GM12878 (cell line): ENCODE results near the gene FOXR1. TPM values are rescaled to one million over a fixed set of nuclear protein-coding genes. Genes with fewer than 3 reads are reported as not detected.
"Not testable (repeated sequence)": the region's sequence is repeated elsewhere in the genome, so short reads cannot be mapped to it uniquely, and the experiment has no call there.

Source experiments
- ATAC-seq: fragments of 200-7000 bp; cut with Tn5 transposase; 3 replicates; pipeline ENCODE4 v1.9.1; 2020; ENCODE audit warnings: mild to moderate bottlenecking, moderate library complexity
- BruUV-seq: library from RNA; stranded (reverse); fragments of 400-500 nt; replicated peaks from 2 replicates; lab custom pipeline; 2021; lab: Mats Ljungman, UMichigan
- CTCF ChIA-PET: fragments of 300-600 bp; sonication (Branson Sonifier 250); formaldehyde crosslinking; extraction: SDS; loops from one replicate; lab custom pipeline; 2021; ENCODE audit warnings: inconsistent platforms; lab: Yijun Ruan, JAX
- POLR2A ChIA-PET: fragments of 350-600 bp; formaldehyde crosslinking; extraction: SDS; loops from one replicate; lab custom pipeline; 2021; ENCODE audit warnings: inconsistent platforms; lab: Charles Lee
- RAD21 ChIA-PET: fragments of 300-600 bp; sonication (Branson Sonifier 250); formaldehyde crosslinking; loops from one replicate; lab custom pipeline; 2023; ENCODE audit warnings: antibody characterized with exemption; ENCODE audit not compliant: unreplicated experiment; lab: Charles Lee
- SMC1A ChIA-PET: fragments of 300-600 bp; sonication (Branson Sonifier 250); formaldehyde crosslinking; loops from one replicate; lab custom pipeline; 2023; ENCODE audit not compliant: unreplicated experiment, uncharacterized antibody; lab: Charles Lee
- DNase-seq: peaks from one replicate; pipeline ENCODE4 v3.0.0-alpha.2; 2011; ENCODE audit warnings: low read depth, low spot score
- FAIRE-seq: peaks from 3 replicates; lab custom pipeline; 2011; peaks lifted over from hg19 to GRCh38; lab: Jason Lieb, UNC
- H2AFZ ChIP-seq: 2 replicates; pipeline ENCODE4 v1.6.0; 2011; ENCODE audit warnings: low read depth, low read length, control low read depth; ENCODE audit not compliant: control insufficient read depth
- H3K27ac ChIP-seq: 2 replicates; pipeline ENCODE4 v1.5.1; 2011; ENCODE audit warnings: control low read depth; ENCODE audit not compliant: control insufficient read depth, insufficient read depth
- H3K27me3 ChIP-seq, 2 experiments: replicated peaks in 1 of 2; 2 replicates each; pipeline versions ENCODE4 v1.6.0 to v1.6.1; 2011; ENCODE audit warnings: low read length in 1 of 2; ENCODE audit not compliant: control insufficient read depth in 2 of 2, insufficient read depth in 2 of 2
- H3K36me3 ChIP-seq, 2 experiments: 2 replicates each; pipeline ENCODE4 v1.5.1; 2011; ENCODE audit warnings: low read length in 1 of 2; ENCODE audit not compliant: control insufficient read depth in 2 of 2, insufficient read depth in 2 of 2
- H3K4me1 ChIP-seq: 2 replicates; pipeline ENCODE4 v1.6.1; 2011; ENCODE audit warnings: mild to moderate bottlenecking, low read length, moderate library complexity, mixed read lengths; ENCODE audit not compliant: control insufficient read depth, insufficient read depth
- H3K4me2 ChIP-seq: 2 replicates; pipeline ENCODE4 v1.6.0; 2011; ENCODE audit warnings: control low read depth; ENCODE audit not compliant: control insufficient read depth, insufficient read depth
- H3K4me3 ChIP-seq: fragments of 200-600 bp; sonication (generic); 2 replicates; pipeline ENCODE4 v1.5.1; 2016
- H3K79me2 ChIP-seq: 2 replicates; pipeline ENCODE4 v1.6.0; 2011; ENCODE audit warnings: low read length; ENCODE audit not compliant: control insufficient read depth, insufficient read depth
- H3K9ac ChIP-seq: 2 replicates; pipeline ENCODE4 v1.8.0; 2011; ENCODE audit warnings: low read length, control low read depth, mixed read lengths; ENCODE audit not compliant: control insufficient read depth, insufficient read depth
- H3K9me3 ChIP-seq: replicated peaks from 3 replicates; pipeline ENCODE4 v1.5.1; 2011; ENCODE audit warnings: mild to moderate bottlenecking, low read length; ENCODE audit not compliant: control insufficient read depth, insufficient read depth
- H4K20me1 ChIP-seq: 2 replicates; pipeline ENCODE4 v1.6.0; 2011; ENCODE audit not compliant: control insufficient read depth, insufficient read depth
- EED ChIP-seq: sonication (generic); IDR thresholded peaks from 2 replicates; pipeline ENCODE4 v1.6.1; 2016; ENCODE audit warnings: antibody characterized with exemption, low read depth
- HDGF ChIP-seq: fragments of 450-650 bp; IDR thresholded peaks from 2 replicates; pipeline ENCODE4 v1.6.1; 2016; ENCODE audit warnings: antibody characterized with exemption
- MYB ChIP-seq: fragments of 150-350 bp; IDR thresholded peaks from 2 replicates; pipeline ENCODE4 v1.6.1; 2014; ENCODE audit warnings: mild to moderate bottlenecking, low read depth, low read length, borderline replicate concordance
- NFXL1 ChIP-seq: fragments of 450-650 bp; IDR thresholded peaks from 2 replicates; pipeline ENCODE4 v1.6.1; 2017; ENCODE audit warnings: antibody characterized with exemption, mild to moderate bottlenecking, borderline replicate concordance
- POLR2AphosphoS2 ChIP-seq: IDR thresholded peaks from 2 replicates; pipeline ENCODE4 v1.6.1; 2011; ENCODE audit warnings: low read depth, mild to moderate bottlenecking, low read length, improper control_type of control experiment, moderate library complexity
- WGBS: methylation state at CpG from one replicate; pipeline ENCODE4 v1.1.6; 2016; ENCODE audit warnings: low lambda C conversion rate; ENCODE audit not compliant: insufficient replicate concordance, insufficient coverage; ENCODE audit errors: missing lambda C conversion rate; 5-methylcytosine and 5-hydroxymethylcytosine counted together
- in situ Hi-C: fragments of 300-500 bp; cut with MboI; formaldehyde crosslinking; loops from 9 replicates; pipeline ENCODE4 v1.14.3; 2018; ENCODE audit warnings: mixed read lengths
- intact Hi-C: fragments of 100-400 bp; cut with micrococcal nuclease; formaldehyde crosslinking; loops from one replicate; pipeline ENCODE4 v1.14.2; 2022; ENCODE audit not compliant: unreplicated experiment
- polyA plus RNA-seq, 11 experiments: library from polyadenylated mRNA; depleted of rRNA in 4 of 11; unstranded in 6 of 11; stranded (reverse) in 5 of 11; fragments of >200 nt; fragmentation: Nextera tagmentation in 4 of 11; fragmentation: Illumina TruSeq in 1 of 11; extraction: Ambion mirVana in 4 of 11; extraction: Trizol in 1 of 11; gene quantifications; 1 replicate in 1 of 11; 2 replicates in 10 of 11; pipeline versions ENCODE4 v1.2.1 to v1.2.3, GENCODE V29; 2011 to 2016; ENCODE audit warnings: inconsistent platforms in 2 of 11, missing spikeins in 2 of 11, low read depth in 1 of 11
- total RNA-seq, 4 experiments: library from RNA; depleted of rRNA in 3 of 4; stranded (reverse); fragments of >200 nt in 3 of 4; fragmentation: Illumina TruSeq in 1 of 4; extraction: Trizol in 1 of 4; gene quantifications; 2 replicates each; pipeline versions ENCODE4 v1.2.1 to v1.2.3, GENCODE V29; 2013 to 2021
- TF ChIP-seq, protein P1 (sequence below): fragments of 450-650 bp; IDR thresholded peaks from 2 replicates; pipeline ENCODE4 v1.6.1; 2017; ENCODE audit warnings: mild to moderate bottlenecking, moderate library complexity

FOXR1 gene
- total and polyA plus RNA-seq, 10 of the 15 experiments (the other 5 are each of a cell fraction or from before 2014, with no cell fraction given): not detected

DNA sequence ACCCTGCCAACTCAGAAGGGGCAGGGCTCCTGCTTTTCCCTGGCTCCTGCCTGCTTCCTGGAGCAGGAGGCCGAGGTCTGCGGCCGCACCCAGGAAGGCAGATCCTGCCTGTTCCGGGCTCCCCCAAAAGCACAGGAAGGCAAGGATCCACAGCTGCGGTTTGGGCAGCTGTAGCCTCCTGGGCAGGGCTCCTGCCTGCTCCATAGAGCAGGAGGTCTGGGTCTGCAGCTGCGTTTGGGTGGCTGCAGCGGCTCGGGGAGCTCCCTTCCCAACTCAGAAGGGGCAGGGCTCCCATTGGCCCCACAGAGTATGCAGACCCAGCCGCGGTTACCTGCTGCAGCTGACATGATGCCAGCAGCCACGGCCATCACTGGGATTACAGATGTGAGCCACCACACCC lies 10.0 kb upstream of the FOXR1 start:
- FAIRE-seq (no peak), ATAC-seq (no peak)
- CTCF ChIA-PET: interaction anchor here (0.7 to 1.1 kb wide), 3 partner anchors 55 to 514 kb away, joined by 3 to 4 read pairs (median 3); no protein-coding TSS in a partner anchor

DNA sequence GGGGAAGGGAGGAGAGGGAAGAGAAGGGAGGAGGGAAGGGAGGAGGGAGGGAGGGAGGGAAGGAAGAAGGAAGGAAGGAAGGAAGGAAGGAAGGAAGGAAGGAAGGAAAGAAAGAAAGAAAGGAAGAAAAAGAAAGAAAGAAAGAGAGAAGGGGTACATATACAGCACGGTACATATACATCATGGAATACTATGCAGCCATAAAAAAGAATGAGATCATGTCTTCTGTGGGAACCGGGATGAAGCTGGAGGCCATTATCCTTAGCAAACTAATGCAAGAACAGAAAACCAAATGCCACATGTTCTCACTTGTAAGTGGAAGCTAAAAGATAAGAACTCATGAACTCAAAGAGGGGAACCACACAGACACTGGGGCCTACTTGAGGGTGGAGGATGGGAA lies 2.1 kb upstream of the FOXR1 start:
- H3K27me3 ChIP-seq, RAD21 ChIA-PET, intact Hi-C loops, in situ Hi-C loops, POLR2A ChIA-PET, H3K79me2 ChIP-seq, H3K36me3 ChIP-seq, H3K27ac ChIP-seq, H4K20me1 ChIP-seq, CTCF ChIA-PET, H3K4me1 ChIP-seq, H2AFZ ChIP-seq, ATAC-seq, BruUV-seq, H3K4me2 ChIP-seq, SMC1A ChIA-PET, H3K4me3 ChIP-seq, FAIRE-seq, H3K9me3 ChIP-seq, H3K9ac ChIP-seq, DNase-seq: not testable (repeated sequence)
- 54% methylated on average over 2 of the region's 2 CpGs for WGBS

More for the DNA sequence above, 10.0 kb upstream of the FOXR1 start:
- H3K4me1 ChIP-seq: no peaks in the 10 kb centered on the region
- no peak overlapping the region for H3K9ac ChIP-seq
- intact Hi-C loops: no loop called here
- no peak overlapping the region for H3K27ac ChIP-seq
- WGBS: 54% methylated on average over 11 of the region's 11 CpGs
- peaks cover 0 to 4% of the 10 kb centered on the region in 2 experiments; a peak in 1 of 4 replicates for H3K27me3 ChIP-seq
- no TSS peak for BruUV-seq
- no peaks in the 10 kb centered on the region for H3K79me2 ChIP-seq
- H3K4me3 ChIP-seq: no peak overlapping the region
- H3K4me2 ChIP-seq: no peak overlapping the region
- POLR2A ChIA-PET: no interaction called here
- SMC1A ChIA-PET: no interaction called here
- no peak overlapping the region for H2AFZ ChIP-seq
- TF ChIP-seq EED (no peak), HDGF (no peak), MYB (no peak), NFXL1 (no peak), POLR2AphosphoS2 (no peak)
- TF ChIP-seq, protein P1, sequence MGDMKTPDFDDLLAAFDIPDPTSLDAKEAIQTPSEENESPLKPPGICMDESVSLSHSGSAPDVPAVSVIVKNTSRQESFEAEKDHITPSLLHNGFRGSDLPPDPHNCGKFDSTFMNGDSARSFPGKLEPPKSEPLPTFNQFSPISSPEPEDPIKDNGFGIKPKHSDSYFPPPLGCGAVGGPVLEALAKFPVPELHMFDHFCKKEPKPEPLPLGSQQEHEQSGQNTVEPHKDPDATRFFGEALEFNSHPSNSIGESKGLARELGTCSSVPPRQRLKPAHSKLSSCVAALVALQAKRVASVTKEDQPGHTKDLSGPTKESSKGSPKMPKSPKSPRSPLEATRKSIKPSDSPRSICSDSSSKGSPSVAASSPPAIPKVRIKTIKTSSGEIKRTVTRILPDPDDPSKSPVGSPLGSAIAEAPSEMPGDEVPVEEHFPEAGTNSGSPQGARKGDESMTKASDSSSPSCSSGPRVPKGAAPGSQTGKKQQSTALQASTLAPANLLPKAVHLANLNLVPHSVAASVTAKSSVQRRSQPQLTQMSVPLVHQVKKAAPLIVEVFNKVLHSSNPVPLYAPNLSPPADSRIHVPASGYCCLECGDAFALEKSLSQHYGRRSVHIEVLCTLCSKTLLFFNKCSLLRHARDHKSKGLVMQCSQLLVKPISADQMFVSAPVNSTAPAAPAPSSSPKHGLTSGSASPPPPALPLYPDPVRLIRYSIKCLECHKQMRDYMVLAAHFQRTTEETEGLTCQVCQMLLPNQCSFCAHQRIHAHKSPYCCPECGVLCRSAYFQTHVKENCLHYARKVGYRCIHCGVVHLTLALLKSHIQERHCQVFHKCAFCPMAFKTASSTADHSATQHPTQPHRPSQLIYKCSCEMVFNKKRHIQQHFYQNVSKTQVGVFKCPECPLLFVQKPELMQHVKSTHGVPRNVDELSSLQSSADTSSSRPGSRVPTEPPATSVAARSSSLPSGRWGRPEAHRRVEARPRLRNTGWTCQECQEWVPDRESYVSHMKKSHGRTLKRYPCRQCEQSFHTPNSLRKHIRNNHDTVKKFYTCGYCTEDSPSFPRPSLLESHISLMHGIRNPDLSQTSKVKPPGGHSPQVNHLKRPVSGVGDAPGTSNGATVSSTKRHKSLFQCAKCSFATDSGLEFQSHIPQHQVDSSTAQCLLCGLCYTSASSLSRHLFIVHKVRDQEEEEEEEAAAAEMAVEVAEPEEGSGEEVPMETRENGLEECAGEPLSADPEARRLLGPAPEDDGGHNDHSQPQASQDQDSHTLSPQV: no peak
- TF ChIP-seq, all 136 proteins: peak for 0
- in situ Hi-C loops: no loop called here
- H3K36me3 ChIP-seq: no peaks in the 10 kb centered on the region
- DNase-seq: no peak
- RAD21 ChIA-PET: no interaction called here
- H4K20me1 ChIP-seq: no peaks in the 10 kb centered on the region
- H3K9me3 ChIP-seq: no peaks in the 10 kb centered on the region
